GM18873 (cell line): Measurements from ENCODE around the gene ARL17B.
"Not testable (repeated sequence)": the region's sequence is repeated elsewhere in the genome, so short reads cannot be mapped to it uniquely, and the experiment has no call there.

ENCODE experiments used
- ATAC-seq: cut with Tn5 transposase; IDR thresholded peaks from one replicate; pipeline ENCODE4 v1.9.1; 2021; ENCODE audit warnings: mild to moderate bottlenecking, moderate library complexity, moderate number of reproducible peaks; ENCODE audit not compliant: unreplicated experiment, low FRiP score

ARL17B gene

DNA sequence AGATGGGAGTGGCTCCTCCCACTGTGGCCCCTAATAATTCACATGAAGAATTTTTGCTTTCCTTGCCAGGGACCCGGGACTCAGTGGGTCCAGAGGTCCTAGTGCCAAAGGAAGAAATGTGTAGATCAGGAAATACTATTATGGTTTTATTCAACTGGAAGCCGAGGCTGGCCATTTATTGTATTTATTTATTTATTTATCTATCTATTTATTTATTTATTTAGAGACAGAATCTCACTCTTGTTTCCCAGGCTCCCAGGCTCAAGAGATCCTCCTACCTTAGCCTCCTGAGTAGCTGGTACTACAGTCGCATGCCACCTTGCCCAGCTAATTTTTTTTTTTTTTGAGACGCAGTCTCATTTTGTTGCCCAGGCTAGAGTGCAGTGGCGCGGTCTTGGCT lies 107.4 kb downstream of the ARL17B start:
- not testable (repeated sequence) for ATAC-seq

- not testable (repeated sequence) for ATAC-seq
Measured at GRCh38 chr17:46253722-46254121, 107.8 kb downstream of the ARL17B start.

DNA sequence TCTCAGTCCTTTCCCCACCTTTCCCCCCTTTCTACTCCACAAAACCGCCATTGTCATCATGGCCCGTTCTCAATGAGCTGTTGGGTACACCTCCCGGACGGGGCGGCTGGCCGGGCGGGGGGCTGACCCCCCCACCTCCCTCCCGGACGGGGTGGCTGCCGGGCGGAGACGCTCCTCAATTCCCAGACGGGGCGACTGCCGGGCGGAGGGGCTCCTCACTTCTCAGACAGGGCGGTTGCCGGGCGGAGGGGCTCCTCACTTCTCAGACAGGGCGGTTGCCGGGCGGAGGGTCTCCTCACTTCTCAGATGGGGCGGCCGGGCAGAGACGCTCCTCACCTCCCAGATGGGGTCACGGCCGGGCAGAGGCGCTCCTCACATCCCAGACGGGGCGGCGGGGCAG lies 108.8 kb downstream of the ARL17B start:
- not testable (repeated sequence) for ATAC-seq

GRCh38 chr17:46249153-46249552 lies 112.4 kb downstream of the ARL17B start:
- not testable (repeated sequence) for ATAC-seq

GRCh38 chr17:46244949-46245768 lies 116.4 kb downstream of the ARL17B start:
- ATAC-seq = not testable (repeated sequence)

DNA sequence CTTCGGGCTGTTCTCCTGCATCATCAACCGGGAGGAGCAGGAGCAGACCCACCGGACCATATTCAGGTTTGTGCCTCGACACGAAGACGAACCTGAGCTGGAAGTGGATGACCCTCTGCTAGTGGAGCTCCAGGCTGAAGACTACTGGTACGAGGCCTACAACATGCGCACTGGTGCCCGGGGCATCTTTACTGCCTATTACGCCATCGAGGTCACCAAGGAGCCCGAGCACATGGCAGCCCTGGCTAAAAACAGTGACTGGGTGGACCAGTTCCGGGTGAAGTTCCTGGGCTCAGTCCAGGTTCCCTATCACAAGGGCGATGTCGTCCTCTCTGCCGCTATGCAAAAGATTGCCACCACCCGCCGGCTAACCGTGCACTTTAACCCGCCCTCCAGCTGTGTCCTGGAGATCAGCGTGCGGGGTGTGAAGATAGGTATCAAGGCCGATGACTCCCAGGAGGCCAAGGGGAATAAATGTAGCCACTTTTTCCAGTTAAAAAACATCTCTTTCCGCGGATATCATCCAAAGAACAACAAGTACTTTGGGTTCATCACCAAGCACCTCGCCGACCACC lies 117.1 kb downstream of the ARL17B start:
- not testable (repeated sequence) for ATAC-seq

GRCh38 chr17:46243928-46244327 lies 117.6 kb downstream of the ARL17B start:
- ATAC-seq = not testable (repeated sequence)

DNA sequence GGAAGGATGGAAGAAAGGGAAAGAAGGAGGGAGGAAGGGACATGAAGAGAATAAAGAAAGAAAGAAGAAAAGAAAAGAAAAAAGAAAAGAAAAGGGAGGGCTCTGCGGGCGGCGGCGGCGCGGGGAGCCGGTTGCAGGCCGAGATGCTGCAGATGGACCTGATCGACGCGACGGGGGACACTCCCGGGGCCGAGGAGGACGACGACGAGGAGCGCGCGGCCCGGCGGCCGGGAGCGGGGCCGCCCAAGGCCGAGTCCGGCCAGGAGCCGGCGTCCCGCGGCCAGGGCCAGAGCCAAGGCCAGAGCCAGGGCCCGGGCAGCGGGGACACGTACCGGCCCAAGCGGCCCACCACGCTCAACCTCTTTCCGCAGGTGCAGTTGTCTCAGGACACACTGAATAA lies 118.1 kb downstream of the ARL17B start:
- not testable (repeated sequence) for ATAC-seq

- not testable (repeated sequence) for ATAC-seq
Measured at GRCh38 chr17:46231359-46231758, 130.2 kb downstream of the ARL17B start.

DNA sequence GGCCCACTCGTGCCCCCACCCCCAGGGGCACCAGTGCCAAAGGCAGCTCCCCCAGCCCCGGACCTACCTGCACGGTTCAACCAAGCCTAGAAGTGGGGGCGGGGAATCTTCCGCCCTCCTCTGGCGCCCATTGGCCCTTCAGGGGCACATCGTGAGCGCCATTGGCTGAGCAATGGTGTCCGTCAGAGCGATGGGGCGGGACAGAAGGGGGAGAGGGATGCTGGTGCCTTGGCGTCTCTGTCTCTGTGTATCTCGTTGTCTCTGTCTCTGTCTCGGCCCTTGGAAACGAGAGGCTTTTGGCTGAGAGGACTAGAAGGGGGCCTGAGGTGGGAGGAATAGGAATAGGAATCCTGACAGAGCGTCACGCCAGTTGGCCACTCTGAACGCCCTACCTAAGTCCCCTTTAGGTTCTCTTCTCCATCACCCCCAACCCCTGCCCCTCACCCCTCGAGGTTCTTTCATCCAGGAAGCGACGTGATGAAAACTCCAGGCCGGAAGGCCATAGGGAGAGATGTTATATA lies 136.2 kb downstream of the ARL17B start:
- ATAC-seq = peak; percentile 84

GRCh38 chr17:46224864-46225263 lies 136.7 kb downstream of the ARL17B start:
- peak; percentile 11 for ATAC-seq
